Central memory CD4-positive, alpha-beta T cell (primary cell): ENCODE measurements around the gene ESPN.
A peak's percentile ranks its signal among the peaks of the same experiment; 100 is the strongest.

Experiments
- DNase-seq: peaks from one replicate; pipeline ENCODE4 v3.0.0; 2022

Gene ESPN

GRCh38 chr1:6466751-6467150, 42.2 kb downstream of the ESPN start:
- no peak for DNase-seq

- no peak for DNase-seq
Measured at GRCh38 chr1:6467224-6467623, 42.6 kb downstream of the ESPN start.

GRCh38 chr1:6467744-6468688, 43.4 kb downstream of the ESPN start:
- DNase-seq, result no peak

- DNase-seq, result no peak
Measured at GRCh38 chr1:6468729-6469461, 44.3 kb downstream of the ESPN start.

GRCh38 chr1:6470132-6471085, 45.8 kb downstream of the ESPN start:
- no peak for DNase-seq

- DNase-seq, result peak; percentile 48
Measured at GRCh38 chr1:6471086-6471969, 46.8 kb downstream of the ESPN start.

GRCh38 chr1:6471970-6472368, 47.4 kb downstream of the ESPN start:
- DNase-seq, result no peak

- no peak for DNase-seq
Measured at GRCh38 chr1:6472391-6472790, 47.8 kb downstream of the ESPN start.

GRCh38 chr1:6473156-6473555, 48.6 kb downstream of the ESPN start:
- no peak for DNase-seq

- DNase-seq, result no peak
Measured at GRCh38 chr1:6473974-6474814, 49.6 kb downstream of the ESPN start.

- DNase-seq, result no peak
Measured at GRCh38 chr1:6474815-6475282, 50.3 kb downstream of the ESPN start.

- DNase-seq, result peak; percentile 76
Measured at GRCh38 chr1:6475381-6476133, 51.0 kb downstream of the ESPN start.

- no peak for DNase-seq
Measured at GRCh38 chr1:6476483-6476882, 51.9 kb downstream of the ESPN start.

- no peak for DNase-seq
Measured at GRCh38 chr1:6477039-6477820, 52.7 kb downstream of the ESPN start.

GRCh38 chr1:6481820-6482219, 57.2 kb downstream of the ESPN start:
- DNase-seq, result no peak

GRCh38 chr1:6483017-6483760, 58.6 kb downstream of the ESPN start:
- no peak for DNase-seq

GRCh38 chr1:6483761-6484117, 59.2 kb downstream of the ESPN start:
- no peak for DNase-seq

GRCh38 chr1:6484826-6485167, 60.2 kb downstream of the ESPN start:
- no peak for DNase-seq
